ENCODE data around the gene CEND1. TPM values are rescaled to one million over a fixed set of nuclear protein-coding genes. Genes with fewer than 3 reads are reported as not detected.

Gene CEND1
- under 1 TPM; 0.36 to 0.96 (median 0.54) TPM for polyA plus RNA-seq (ENCODE audit: insufficient read length in 4 of 4)

DNA sequence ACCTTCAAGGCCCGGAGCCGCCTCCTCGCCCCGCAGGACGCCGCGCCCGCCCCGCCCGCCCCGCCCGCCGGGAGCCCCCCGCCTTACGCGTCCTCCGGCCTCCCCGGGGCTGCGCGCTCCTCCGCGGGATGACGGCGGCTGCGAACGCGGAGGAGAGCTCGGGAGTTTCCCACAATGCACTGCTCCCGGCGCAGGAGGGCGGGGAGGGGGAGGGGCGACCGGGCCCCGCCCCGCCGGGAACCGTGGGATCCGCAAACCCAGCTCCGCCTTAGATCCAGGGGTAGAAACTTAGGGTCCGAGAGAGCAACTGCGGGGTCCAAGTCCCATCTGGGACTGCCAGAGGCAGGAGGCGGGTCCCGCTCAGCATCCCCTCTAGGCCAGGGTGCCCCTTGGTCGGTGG lies at the start of gene CEND1:
CEND1 (minus strand) TSS at position 148 of the 400 bp plus-strand sequence. CDS start 1,514 bp downstream, outside the sequence.
- no peak for DNase-seq (ENCODE audit: low read depth in 4 of 4, low spot score in 3 of 4)

DNA sequence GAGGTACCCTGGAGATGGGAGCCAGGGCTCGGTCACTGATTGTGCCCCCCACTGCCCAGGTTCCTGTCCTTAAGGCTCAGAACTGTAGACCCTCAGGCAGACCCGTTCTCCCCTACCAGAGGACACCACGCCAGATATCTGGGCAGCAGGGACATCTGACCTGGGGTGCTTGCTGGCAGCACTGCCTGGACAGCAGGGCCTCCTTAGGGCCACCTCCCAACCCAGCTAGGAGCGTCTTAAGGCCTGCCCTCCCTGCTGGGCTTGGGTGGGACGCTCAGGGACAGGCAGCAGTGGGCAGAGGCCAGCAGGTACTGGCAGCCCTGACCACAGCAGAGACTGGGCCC lies 49.4 kb upstream of the CEND1 start:
- no peak for DNase-seq (ENCODE audit: low read depth in 4 of 4, low spot score in 3 of 4)

DNA sequence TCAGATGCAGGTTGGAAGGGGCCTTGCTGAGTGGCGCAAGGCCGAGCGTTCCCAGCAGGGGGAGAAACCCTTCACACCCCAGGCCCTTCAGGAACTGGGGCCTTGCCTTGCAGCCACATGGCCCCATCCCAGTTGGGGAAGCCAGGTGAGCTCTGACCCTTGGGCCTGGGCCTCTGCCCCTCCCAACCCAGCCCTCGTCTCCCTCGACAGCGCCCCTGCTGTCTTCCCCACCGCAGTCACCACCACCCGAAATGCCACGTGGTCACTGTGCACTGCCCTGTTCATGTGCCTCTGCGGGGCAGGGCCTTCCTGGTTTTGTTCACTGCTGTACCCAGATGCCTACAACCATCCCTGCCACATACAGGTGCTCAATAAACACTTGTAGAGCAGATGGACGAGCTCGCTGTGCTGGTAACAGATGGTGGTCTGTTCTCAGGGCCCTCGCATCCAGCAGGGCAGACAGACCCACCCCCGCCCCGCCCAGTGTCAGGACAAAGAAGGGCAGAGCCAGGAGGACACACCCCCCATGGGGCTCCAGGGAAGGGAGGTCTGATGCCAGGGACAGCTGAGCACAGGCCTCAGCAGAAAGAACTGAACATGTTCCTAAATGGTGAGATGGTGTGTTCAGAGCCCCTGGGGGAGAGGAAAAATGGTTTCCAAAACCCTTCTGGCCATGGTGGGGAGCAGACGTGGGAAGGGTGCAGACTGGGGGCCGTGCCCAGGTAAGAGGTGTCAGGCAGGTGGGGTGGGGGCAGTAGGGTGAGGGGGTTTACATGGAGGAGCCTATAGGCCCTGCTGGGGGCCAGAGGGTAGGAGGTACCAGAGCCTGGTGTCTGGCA lies 48.8 kb upstream of the CEND1 start:
- no peak for DNase-seq (ENCODE audit: low read depth in 4 of 4, low spot score in 3 of 4)

DNA sequence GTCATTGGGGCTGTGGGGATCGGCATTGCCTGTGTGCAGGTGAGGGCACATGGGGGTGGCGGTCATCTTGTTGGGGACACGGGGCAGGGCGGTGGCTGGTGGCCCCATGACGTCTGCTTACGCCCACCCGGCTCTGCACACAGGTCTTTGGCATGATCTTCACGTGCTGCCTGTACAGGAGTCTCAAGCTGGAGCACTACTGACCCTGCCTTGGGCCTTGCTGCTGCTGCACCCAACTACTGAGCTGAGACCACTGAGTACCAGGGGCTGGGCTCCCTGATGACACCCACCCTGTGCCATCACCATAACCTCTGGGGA lies 48.1 kb upstream of the CEND1 start:
- no peak for DNase-seq (ENCODE audit: low read depth in 4 of 4, low spot score in 3 of 4)

DNA sequence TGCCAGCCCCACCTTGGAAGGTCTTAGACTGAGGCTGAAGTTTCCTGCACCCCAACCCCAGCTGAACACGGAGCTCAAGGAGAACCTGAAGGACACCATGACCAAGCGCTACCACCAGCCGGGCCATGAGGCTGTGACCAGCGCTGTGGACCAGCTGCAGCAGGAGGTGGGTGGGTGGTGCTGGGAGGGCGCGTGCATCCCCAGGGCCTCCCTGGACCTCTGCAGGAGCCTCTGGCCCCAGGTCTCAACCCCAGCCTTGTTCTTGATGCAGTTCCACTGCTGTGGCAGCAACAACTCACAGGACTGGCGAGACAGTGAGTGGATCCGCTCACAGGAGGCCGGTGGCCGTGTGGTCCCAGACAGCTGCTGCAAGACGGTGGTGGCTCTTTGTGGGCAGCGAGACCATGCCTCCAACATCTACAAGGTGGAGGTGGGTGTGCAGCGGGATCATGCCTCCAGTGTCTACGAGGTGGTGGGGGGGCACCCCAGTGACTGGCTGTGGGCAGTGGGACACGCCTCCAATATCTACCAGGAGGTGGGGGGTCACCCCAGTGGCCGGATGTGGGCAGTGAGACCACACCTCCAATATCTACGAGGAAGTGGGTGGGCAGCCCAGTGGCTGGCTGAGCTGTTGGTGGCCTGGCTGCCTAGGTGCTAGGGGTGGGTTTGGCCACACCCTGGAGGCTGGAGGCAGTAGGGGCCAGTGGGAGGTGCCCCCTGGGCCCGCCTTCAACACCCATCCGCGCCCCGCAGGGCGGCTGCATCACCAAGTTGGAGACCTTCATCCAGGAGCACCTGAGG lies 47.5 kb upstream of the CEND1 start:
- DNase-seq (ENCODE audit: low read depth in 4 of 4, low spot score in 3 of 4), result no peak

GRCh38 chr11:836700-837099 lies 46.8 kb upstream of the CEND1 start:
- DNase-seq (ENCODE audit: low read depth in 4 of 4, low spot score in 3 of 4), result no peak

- DNase-seq (ENCODE audit: low read depth in 4 of 4, low spot score in 3 of 4), result no peak
These were observed 46.4 kb upstream of the CEND1 start for GRCh38 chr11:836274-836673.

GRCh38 chr11:834371-835316 lies 44.8 kb upstream of the CEND1 start:
- no peak for DNase-seq (ENCODE audit: low read depth in 4 of 4, low spot score in 3 of 4)

DNA sequence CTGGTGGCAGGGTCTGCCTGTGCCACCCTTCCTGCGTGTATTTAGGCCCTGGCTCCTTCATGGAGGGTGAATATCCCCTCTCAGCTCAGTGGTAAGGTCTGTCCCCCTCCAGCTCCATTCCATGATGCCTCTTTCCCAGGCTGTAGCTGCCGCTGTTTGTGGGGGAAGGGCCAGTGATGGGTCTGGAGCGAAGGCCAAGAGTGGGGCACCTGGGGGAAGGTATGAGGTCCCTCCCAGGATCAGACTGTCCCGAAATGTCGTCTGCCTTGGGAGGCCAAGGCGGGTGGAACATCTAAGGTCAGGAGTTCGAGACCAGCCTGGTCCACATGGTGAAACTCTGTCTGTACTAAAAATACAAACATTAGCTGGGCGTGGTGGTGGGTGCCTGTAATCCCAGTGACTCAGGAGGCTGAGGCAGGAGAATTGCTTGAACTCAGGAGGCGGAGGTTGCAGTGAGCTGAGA lies 44.0 kb upstream of the CEND1 start:
- no peak for DNase-seq (ENCODE audit: low read depth in 4 of 4, low spot score in 3 of 4)

GRCh38 chr11:833114-833791 lies 43.4 kb upstream of the CEND1 start:
- DNase-seq (ENCODE audit: low read depth in 4 of 4, low spot score in 3 of 4), result no peak

DNA sequence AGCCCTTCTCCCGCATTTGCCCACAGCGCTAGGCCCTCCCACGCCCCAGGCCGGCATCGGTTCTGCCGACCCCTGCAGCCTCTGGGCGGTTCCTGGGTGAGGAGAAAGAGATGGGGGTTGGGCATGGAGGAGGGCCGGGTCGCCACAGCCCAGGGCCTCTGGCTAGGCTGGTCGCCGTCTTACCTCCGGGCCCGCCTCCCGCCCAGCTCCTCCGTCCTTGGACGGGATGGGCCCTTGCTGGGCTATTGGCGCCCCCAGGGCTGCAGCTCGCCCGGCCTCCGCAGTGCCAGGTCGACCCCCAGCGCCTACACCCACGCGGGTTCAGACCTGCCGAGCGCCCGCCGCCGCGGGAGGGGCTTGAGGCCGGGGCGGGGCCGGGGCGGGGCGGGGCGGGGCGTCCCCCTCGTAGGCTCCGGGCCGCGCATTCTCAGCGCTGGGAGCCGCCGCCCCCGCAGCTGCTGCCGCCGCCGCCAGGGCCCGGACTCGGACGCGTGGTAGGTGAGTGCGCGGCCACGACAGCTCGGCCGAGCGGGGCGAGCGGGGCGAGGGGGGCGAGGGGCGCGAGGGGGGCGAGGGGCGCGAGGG lies 42.7 kb upstream of the CEND1 start, which contains the start of gene CD151:
CD151 (plus strand) TSS at position 424 of the 585 bp plus-strand sequence. CDS start 3,118 bp downstream, outside the sequence.
- DNase-seq (ENCODE audit: low read depth in 4 of 4, low spot score in 3 of 4), result no peak

- DNase-seq (ENCODE audit: low read depth in 4 of 4, low spot score in 3 of 4), result no peak
These were observed 42.2 kb upstream of the CEND1 start for GRCh38 chr11:831961-832528.

GRCh38 chr11:831118-831864 lies 41.4 kb upstream of the CEND1 start:
- no peak for DNase-seq (ENCODE audit: low read depth in 4 of 4, low spot score in 3 of 4)

DNA sequence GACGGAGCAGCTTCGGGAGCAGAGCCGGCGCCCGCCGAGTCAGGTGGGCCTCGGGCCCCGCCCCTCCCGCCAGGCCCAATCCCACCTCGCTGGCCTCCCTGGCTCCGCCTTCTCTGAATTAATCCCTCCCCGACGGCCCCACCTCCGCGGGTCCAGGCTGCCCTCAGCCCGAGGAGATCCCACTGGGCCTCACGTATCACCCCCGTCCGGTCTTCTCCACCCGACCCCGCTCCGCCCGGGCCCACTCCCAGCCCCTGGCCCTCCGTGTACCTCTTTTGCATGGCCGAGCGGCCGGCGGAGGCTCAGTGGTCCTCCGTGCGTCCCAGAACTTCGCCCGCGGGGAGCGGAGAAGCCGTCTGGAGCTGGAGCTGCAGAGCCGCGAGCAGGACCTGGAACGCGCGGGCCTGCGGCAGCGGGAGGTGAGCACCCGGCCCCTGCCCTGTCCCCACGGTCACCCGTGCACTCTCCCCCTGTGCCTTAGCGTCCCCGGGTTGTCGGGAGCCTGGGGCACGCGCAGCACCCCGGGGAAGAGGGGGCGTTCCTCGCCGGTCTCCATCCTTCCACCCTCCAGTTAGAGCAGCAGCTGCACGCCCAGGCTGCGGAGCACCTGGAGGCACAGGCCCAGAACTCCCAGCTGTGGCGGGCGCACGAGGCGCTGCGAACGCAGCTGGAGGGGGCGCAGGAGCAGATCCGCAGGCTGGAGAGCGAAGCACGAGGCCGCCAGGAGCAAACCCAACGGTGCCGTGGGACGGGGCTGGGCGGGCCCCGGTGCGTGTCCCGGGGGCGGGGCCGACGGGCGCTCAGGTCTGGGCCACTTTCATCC lies 40.6 kb upstream of the CEND1 start:
- no peak for DNase-seq (ENCODE audit: low read depth in 4 of 4, low spot score in 3 of 4)

DNA sequence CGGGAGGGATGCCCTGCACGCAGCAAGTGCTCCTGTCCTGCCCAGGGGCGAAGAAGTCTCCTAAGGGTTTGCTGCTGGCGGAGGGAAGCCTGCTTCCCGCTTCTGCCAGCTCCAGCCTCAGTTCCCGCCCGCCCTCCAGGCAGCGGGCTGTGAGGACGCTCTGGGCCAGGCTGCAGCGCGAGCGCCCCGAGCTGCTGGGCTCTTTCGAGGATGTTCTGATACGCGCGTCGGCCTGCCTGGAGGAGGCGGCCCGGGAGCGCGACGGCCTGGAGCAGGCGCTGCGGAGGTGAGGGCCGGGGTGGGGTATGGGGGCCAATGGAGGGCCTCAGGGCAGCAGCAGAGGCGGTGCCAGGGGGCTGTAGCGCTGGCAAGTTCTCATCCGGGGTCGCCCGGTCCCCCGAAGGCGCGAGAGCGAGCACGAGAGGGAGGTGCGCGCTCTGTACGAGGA lies 40.0 kb upstream of the CEND1 start:
- DNase-seq (ENCODE audit: low read depth in 4 of 4, low spot score in 3 of 4), result no peak

GRCh38 chr11:829176-829846 lies 39.4 kb upstream of the CEND1 start:
- DNase-seq (ENCODE audit: low read depth in 4 of 4, low spot score in 3 of 4), result no peak

- DNase-seq (ENCODE audit: low read depth in 4 of 4, low spot score in 3 of 4), result no peak
These were observed 38.8 kb upstream of the CEND1 start for GRCh38 chr11:828506-829175.

Data from right renal pelvis (tissue), 4 donors.